ENCODE results near the gene PGLYRP3.

- TF ChIP-seq CTCF (conservative IDR thresholded peaks at IDR 0.05) (no peak), EZH2 (IDR thresholded peaks at IDR 0.05; ENCODE audit: low read depth) (no peak)
These were observed 60.8 kb downstream of the PGLYRP3 start for GRCh38 chr1:153251988-153252387.
